DMS153 treated with DMSO at 0.1 percent for 48 hours (cell line): ENCODE data around the gene CMKLR1.

Experiments
- DNase-seq: peaks from one replicate; lab custom pipeline; 2025; ENCODE audit not compliant: unreplicated experiment; lab: John Stamatoyannopoulos, UW

CMKLR1 gene

DNA sequence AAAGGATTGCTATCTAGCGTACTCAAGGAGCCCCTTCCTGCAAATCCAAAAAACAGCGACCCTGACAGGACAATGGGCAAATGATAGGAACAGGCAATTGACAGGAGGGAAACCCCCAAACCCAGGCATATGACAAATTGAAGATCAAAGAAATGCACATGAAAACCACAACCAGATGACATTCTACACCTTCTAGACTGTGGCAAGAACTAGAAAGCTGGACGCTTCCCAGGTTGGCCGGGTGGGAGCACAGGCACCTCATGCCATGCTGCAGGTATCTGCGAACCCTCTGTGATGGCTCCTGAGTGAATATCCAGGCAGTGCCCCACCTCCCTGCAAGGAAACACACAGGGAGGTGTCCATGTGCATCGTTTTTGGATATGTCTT, 37.1 kb downstream of the CMKLR1 start:
- no peak for DNase-seq

DNA sequence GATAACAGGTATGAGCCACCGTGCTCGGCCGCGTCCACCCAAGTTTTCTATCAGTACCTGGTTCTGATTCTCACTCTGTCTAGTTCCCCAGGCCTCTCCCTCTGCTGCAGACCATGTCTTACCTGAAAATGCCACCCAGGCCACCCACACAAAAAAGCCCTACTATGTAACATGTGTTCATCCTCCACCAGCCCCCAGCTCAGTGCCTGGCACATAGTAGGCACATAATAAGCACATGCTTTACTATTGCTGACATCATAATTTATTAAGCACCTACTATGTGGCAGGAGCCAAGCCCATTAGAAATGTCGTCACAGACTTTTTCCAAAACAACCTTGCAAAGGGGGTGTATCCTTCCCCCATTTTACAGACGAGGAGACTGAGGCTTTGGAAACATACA, 37.8 kb downstream of the CMKLR1 start:
- no peak for DNase-seq

DNA sequence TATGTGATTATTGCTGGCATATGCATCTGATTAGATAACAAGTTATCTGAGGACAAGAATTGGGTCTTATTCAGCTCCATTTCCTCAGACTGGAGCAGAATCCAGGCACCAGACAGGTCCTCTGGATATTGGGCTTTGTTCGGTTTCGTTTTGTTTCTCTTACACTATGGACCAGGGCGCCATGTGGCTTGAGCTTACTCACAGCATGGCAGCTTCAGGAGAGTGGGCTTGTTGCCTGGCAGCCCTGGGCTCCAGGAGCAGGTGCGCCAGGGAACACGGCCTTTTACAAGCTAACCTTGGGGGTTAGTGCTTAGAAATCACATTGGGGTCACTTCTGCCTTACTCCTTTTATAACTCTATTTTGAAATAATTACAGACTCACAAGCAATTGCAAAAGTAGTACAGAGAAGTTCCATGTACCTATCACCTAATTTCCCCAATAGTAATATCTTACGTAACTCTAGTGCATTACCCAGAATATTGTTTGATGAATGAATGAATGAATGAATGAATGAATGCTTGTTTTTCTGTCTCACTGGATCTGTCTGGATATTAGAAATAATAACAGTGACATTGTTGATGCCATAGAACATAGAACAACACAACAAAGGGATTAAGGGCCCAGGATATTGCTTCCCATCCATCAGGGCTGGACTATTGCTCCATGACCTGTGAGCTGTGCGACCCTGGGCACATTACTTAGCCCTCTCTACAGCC, 39.0 kb downstream of the CMKLR1 start:
- no peak for DNase-seq

DNA sequence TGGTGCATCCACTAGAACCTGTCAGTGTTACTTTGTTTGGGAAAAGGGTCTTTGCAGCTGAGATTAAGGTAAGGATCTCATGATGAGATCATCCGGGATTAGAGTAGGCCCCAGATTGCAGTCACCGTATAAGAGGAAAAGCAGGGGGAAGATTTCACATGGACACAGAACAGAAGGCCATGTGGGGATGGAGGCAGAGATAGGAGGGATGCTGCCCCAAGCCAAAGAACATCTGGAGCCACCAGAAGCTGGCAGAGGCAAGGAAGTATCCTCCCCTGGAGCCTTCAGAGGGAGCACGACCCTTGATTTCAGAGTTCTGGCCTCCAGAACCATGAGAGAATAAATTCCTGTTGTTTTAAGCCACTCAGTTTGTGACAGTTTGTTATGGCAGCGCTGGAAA, 39.6 kb downstream of the CMKLR1 start:
- no peak for DNase-seq

DNA sequence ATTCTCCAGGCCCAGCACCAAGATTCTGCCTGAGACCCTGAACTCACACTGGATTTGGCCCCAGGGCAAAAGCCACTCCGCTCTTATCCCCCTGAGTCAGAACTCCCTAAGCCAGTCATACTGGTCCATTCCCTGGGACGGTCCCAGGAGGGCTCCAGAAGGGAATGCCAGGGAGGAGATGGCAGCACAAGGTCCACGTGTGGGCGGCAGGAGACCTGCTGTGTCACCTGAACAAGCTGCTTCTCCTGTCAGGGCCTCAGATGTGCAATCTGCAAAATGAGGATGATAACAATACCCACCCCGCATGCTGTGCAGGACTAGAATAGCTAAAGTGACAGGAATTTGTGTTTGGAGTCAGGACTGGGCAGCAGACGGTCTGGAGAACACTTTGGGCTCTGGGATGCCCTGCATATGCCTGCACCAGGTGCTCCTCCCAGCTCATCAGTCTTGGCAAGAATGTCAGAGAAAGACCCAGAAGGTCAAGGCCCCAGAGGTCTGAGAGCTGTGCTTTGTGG, 40.3 kb downstream of the CMKLR1 start:
- no peak for DNase-seq

DNA sequence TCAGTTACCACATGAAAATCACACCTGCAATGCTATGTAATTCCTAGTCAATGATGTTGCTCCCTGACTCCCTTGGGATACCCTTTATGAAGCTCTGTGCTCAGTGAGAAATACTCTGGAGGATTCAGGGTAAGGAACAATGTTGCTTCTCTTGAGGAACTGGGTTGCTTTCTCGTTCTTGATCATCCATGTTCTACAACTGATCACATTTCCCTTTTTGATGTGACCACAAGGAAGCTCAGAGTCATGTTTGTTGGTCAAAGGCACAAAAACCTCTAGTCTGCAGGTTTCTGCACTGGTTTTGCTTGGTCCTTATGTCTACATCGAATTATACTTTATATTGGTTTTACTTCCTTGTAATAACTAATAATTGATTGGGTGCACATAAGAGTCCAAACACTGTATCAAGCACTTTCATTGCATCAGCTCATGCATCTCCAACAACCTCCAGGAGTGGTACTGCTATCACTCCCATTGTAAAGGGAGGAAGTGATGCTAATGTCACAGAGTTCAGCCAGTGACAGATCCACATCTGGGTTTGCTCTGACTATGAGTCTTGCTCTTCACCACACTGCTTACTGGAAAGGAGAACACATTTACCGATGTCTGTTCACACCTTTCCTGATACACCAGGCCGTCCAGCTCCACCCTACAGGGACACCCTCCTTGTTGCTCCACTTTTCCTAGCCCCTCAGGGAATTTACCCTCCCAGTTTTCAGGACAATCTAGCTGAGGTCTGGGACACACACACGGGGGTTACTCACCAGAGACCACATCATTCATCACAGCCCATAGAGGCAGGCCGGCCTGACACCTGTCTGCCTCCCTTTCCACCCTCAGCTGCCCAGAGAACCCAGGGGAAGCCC, 41.0 kb downstream of the CMKLR1 start:
- no peak for DNase-seq

DNA sequence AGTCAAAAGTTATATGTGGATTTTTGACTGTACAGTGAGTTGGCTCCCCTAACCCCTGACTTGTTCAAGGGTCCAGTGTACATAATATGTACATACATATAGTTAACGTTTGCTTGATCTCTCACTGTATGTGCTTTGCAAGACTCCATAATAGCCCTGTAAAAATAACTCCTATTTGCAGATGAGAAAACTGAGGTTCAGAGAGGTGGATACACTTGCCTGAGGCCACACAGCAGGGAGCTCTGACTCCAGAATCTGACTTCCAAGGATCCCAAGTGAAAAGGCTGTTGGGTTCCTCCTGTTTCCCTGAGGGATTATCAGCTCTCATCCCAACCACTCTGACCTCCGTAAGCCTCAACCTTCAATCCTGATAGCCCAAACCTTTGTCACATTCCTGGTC, 41.7 kb downstream of the CMKLR1 start:
- no peak for DNase-seq

DNA sequence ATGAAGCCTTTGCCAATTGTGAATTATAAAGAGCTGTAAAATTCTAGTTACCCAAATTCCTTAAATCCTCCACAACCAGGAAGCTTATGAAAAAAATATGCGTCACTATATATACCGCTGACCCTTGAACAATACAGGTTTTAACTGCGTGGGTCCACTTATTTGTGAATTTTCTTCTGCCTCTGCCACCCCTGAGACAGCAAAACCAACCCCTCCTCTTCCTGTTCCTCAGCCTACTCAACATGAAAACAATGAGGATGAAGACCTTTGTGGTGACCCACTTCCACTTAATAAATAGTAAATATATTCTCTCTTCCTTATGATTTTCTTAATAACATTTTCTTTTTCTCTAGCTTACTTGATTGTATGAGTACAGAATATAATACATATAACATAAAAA, 42.2 kb downstream of the CMKLR1 start:
- no peak for DNase-seq

DNA sequence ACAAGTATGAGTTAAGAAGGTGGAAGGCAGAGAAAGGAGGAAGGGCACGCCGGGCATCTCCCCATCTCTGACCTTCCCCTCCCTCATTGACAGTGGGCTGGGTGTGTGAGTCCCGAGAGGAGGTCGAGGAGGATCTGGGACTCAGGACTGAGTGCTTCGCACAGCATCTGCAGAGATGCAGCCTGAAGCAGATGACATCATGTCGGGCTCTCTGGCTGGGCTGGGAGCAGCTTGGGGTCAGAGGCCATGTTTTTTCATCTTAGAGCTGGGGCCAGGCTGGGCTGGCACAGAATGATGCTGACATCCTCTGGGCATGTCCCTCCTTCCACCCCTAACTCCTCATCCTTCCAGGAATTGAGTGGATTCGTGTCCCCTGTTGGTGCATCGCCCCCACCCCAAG, 43.5 kb downstream of the CMKLR1 start:
- no peak for DNase-seq

DNA sequence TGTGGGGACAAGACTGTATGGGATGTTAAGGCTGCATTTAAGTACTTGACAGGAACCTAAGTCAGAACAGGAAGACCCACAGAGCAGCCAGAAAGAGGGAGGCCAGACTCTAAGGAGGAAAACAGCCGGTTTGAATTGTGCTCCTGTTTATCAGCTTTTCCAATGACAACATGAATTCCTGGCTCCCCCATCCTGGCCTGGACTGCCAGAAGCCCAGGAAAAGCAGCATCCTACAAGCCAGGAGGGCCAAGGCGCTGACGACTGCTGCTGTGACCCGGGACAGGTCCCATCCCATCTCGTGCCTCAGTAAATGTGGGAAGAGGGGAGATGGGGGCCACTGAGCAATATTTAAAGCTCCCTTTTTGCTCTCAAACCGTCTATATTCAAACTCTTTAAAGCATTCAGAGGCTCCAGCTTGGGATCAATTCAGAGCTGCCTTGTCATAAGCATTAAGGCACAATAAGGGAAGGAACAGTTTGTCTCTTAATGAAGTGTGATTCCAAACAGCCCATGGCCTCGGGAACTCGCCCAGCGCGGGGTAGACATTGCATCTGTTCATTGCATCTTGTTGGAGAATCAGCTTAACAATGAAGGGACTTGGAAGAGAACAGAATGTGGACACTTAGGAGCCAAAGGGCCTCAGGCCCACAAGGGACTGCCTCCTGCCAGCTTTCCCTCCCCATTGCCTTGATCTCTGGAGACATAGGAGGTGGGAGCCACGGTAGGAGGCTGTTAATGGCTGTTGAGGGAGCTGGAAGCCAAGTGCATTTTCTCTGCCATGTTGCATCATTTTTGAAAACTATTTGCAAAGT, 49.6 kb downstream of the CMKLR1 start:
- no peak for DNase-seq

DNA sequence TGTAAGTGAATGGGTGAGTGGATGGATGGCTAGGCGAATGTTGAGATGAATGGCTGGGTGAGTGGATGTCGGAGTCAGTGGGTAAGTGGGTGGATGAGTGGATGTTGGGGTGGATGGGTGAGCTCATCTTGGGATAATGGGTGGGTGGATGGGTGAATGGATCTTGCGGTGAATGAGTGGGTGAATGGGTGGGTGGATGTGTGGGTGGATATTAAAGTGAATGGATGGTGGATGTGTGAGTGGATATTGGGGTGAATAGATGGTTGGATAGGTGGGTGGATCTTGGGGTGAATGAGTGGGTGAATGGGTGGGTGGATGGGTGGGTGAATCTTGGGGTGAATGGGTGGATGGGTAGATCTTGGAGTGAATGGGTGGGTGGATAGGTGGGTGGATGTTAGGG, 51.9 kb downstream of the CMKLR1 start:
- no peak for DNase-seq

DNA sequence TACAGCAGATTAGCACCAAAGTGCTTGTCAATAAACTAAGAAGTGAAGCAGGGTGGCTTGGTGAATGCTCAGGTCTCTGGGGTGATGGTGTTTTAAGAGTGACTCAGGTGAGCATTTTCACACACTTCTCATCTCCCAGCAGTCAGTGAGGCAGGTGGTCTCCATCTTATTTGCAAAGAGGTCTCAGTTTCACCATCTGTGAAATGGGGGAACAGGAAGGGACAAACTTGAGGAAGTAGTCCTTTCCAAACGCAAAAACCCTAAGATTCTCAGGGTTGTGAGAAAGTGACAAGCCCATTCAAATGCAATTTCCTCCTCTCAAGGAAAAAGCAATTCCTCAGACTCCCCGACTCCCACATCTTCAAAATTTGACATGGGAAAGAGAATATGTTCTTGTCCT, 54.1 kb downstream of the CMKLR1 start:
- no peak for DNase-seq

DNA sequence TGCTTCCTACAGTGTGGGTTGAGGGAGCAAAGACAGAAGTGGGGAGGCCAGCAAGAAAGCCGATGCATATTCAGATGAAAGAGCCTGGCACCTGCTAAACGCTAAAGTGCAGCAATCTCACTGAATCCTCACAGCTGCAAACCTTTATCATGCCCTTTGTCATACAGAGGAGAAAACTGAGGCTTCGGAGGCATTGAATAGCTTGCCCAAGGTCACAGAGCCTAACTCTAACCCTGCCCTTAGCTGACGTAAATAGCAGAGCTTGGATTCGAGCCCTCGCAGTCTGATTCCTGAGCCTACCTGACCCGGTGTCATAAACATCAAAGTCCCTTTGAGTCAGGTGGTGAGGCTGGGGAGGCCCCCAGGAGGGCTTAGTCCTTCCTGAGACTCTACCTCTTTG, 54.9 kb downstream of the CMKLR1 start:
- DNase-seq, result no peak

DNA sequence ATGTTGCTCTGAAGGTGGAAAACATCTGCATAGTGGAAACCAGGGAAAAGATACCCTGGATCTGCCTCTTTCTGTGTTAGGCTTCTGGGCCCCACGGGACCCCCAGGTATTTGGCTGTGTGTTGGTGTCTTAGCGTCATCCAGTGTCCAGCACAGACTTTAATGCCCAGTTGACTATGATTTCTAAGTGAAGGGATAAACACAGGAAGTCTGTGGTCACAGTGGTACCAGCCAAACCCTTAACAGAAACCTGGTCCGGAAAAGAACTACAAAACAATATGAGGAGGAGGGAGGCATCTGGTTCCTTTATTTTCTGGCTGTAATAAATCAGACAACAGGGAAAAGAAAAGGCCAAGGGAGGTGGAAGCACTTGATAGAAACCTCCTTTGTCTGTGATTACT, 56.4 kb downstream of the CMKLR1 start:
- DNase-seq, result no peak

DNA sequence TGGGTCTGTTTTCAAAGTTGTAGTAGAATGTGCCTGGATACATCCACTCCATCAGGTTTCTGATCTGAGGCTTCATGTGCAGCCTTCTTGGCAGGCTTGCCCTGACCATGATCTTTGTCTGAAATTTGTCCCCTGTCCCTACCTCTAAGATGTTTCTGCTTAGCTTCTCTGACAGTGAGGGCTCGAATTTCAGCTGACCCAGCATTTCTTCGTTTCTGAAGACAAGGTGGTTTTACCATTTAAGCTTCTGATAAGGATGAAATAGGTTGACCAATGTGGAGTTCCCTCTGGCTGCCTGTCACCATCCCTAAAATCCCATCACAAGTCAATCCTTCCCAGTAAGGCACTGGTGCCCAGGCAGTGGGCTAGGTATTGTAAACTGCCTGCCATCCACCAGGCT, 57.0 kb downstream of the CMKLR1 start:
- no peak for DNase-seq

DNA sequence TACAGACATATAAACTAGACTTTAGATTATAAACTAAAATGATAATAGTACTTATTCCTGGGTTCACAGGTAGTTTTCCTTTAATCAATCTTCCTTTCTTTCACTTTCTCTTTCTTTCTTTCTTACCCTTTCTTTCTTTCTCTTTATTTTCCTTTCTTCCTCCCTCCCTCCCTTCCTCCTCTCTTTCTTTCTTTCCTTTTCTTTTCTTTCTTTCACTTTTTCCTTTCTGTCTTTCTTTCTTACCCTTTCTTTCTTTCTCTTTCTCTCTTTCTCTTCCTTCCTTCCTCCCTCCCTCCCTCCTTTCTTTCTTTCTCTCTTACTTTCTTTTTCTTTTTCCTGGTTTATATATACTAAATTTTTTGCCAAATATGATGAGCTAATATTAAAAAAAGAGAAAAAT, 61.5 kb downstream of the CMKLR1 start:
- no peak for DNase-seq

DNA sequence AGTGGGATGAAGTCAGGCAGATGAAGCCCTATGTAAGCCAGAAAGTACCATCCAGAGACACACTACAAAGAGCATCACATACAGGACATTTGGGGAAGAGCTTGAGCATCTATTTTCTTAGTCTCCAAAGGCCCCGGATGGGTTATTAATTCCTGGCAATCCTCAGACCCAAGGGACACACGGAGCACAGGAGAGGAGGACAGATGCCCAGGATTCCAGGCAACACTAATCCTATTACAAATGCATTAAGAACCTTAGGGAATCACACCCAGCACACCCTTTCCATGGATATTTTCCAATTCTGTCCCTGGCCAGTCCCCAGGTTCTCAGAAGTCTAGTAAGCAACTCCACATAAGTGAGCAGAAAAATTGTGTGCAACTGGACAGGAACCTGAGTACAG, 65.9 kb downstream of the CMKLR1 start:
- DNase-seq, result no peak

DNA sequence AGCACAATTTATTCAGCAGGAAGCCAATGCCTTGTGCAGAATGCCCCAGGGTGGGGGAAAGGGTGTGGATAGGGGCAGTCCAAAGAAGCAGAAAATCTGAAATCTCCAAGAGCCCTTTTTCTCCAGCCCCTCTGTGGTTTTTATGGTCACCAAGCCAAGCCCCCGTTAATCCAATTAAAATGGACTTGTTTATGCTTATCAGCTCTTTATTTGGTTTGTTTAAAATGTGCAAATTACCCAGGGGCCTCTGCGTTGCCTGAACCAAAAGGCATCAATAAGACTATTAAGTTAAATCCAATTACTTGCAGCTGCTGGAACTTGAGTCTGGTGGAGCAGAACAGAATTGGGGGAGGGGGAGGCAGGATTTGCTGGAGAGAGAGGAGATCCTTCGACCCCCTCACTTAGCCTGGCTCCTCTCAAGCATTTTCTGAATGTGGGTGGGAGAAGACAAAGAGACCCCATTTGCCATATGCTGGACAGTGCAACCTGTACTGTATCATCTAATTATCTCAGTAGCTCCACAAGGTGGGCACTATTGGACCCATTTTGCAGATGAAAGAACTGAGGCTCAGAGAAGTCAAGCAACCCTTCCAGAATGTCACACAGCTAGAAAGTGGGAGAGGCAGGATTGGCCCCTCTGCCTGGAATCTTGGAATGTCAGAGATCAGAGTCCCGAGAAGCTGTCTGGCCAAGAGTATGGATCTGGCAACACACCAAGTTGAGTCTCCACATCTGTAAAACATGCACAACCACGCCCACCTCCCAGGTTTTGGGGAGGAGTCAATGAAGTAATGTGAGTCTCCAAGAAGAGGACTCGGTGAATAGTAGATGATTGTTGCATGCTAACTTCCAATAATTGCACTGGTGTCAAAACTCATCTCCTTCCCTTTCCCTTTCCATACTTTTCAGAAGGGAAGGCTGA, 66.9 kb downstream of the CMKLR1 start:
- DNase-seq, result no peak

DNA sequence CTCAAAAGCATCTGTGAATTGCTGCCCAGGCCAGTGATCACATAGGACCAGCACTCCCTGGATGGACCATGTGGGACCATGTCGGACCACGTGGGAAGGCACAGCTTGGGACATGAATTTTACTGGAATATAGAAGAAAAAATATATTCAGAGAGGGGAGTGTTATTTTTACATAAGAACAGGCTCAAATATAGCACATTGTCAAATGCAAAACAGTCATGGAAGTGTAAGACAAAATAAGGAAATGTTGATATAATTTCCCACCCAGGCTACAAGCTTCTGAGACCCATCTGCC, 68.3 kb downstream of the CMKLR1 start:
- no peak for DNase-seq

DNA sequence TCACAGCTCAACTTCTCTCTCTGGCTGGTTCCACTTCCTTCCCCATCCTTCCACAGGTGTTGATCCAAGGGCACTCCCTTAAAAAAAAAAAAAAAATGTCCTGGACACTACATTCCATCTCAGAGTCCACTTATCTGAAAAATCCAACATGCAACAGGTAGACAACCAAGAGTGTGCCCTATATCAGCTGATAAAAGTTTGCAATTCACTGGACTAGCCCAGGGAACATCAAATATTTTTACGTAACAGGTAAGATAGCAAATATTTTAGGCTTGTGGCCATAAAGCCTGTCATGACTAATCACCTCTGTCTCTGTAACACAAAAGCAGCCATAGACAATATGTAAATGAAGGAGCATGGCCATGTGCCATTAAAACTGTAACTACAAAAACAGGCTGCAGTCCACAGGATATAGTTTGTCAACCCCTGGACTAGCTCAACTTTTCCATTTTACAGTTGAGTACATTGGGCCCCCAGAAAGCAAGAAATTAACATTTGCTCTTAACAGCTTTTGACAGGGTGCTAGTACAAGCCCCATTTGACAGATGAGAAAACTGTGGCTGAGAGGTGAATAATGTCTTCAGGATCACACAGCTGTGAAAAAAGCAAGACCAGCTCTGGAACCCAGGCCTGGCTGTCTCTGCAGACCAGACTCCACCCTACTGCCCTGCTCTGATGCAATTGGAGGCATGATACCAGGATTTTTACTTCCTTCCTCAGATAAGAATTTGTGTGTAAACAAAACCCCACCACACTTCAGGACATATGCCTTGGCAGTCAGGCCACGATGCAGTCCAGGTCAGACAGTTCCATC, 68.9 kb downstream of the CMKLR1 start:
- no peak for DNase-seq
